Sigmoid colon (tissue), 4 donors: ENCODE measurements around the gene ZNF71.

Source experiments
- CTCF ChIP-seq, 4 experiments: fragments of 450-650 bp in 3 of 4; fragments of 200-600 bp in 1 of 4; IDR thresholded peaks; one replicate each; pipeline ENCODE4 v1.5.1; 2016 to 2019; ENCODE audit warnings: antibody characterized with exemption in 4 of 4, mild to moderate bottlenecking in 3 of 4, moderate library complexity in 2 of 4
- POLR2A ChIP-seq, 2 donors: fragments of 450-650 bp; IDR thresholded peaks; one replicate each; pipeline ENCODE4 v1.6.1; 2016; ENCODE audit warnings: antibody characterized with exemption in 2 of 2, mild to moderate bottlenecking in 2 of 2, moderate library complexity in 2 of 2
- POLR2AphosphoS5 ChIP-seq, 4 donors: sonication (generic); formaldehyde crosslinking; IDR thresholded peaks; one replicate each; pipeline ENCODE4 v1.6.1; 2017; ENCODE audit warnings: antibody characterized with exemption in 4 of 4

- TF ChIP-seq CTCF (IDR thresholded peaks at IDR 0.05) (no peak), POLR2A (IDR thresholded peaks at IDR 0.05) (no peak), POLR2AphosphoS5 (IDR thresholded peaks at IDR 0.05) (no peak)
These were observed 22.4 kb downstream of the ZNF71 start for GRCh38 chr19:56617531-56617930.
